Hepatic stellate cell (primary cell): ENCODE measurements around the gene CHD1L.
"Not testable (repeated sequence)": the region's sequence is repeated elsewhere in the genome, so short reads cannot be mapped to it uniquely, and the experiment has no call there.

Source experiments
- DNase-seq: peaks from one replicate; pipeline ENCODE4 v3.0.0; 2011; ENCODE audit warnings: low spot score

Gene CHD1L

GRCh38 chr1:147242449-147243227 is at the start of gene CHD1L:
CHD1L (plus strand) TSS chr1:147242684; CDS start chr1:147242704, 20 bp downstream.
- DNase-seq = peak; percentile 94

- DNase-seq = not testable (repeated sequence)
These were observed 45.2 kb upstream of the CHD1L start for GRCh38 chr1:147197324-147197723.

DNA sequence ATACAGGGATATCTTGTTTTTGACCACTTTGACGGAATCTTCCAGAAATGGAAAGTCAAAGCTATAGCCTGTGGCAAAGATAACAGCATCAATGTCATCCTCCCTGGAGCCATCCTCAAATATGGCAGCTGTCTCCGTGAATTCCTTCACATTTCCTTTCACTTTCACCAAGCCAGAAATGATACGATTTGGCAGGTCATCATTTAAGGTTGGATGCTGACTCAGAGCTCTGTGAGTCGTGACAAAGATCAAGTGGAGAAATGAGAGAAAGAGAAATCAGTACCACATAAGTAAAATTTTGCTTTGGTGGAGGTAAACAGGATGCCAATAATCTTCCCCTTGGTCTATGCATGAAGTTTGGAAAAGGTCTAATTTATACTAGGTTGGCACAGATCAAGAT is 41.2 kb upstream of the CHD1L start:
- no peak for DNase-seq

DNA sequence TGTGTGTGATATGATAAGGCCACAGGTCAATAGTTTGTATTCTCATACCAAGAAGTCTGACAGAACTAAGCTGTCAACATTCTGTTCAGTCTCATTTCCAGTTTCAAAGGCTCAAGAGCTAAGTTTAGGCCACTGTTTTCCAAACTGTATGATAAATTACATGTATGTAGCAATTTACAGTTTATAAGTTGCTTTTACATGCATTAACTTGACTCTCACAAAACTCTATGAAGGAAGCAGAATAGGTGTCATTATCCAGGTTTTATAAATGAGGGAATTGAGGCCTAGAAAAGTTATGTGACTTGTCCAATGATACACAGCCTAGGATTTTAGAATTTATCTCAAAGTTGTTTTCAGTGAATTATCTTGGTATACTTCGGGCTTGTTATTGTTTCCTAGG is 40.7 kb upstream of the CHD1L start:
- no peak for DNase-seq

DNA sequence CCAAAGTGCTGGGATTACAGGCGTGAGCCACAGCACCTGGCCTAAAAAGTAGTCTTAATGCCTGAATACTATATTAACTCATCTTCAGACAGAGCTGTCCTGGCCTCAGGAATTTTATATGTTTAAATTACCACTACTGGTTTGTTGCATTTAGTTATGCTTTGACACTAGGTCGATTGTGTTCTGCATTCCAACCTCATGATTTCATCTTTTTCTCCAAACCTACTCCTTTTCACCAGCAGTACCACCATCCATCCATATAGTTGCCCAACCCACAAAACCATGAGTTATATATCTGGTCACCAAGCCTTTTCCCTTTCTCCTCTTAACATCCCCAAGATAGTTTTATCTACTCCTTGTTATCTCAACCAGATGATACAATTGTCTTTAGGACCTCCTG is 39.9 kb upstream of the CHD1L start:
- no peak for DNase-seq

GRCh38 chr1:147204080-147204479 is 38.4 kb upstream of the CHD1L start:
- DNase-seq = no peak

DNA sequence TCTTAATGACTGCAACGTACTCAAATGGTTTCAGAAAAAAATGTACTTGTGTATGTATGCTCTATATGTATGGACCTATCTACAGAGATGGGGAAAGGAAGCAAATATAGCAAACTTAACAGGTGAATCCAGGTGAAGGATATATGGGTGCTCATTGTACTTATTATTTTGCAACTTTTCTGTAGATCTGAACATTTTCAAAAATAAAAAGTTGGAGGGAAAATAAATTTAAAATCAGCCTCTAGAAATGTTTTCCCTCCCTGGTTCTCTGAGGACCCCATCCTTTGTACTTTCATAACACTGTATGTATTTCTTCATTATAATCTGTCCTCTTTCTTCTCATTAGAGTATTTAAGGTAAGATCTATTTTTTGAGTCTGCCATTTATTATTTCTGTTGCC is 35.3 kb upstream of the CHD1L start:
- no peak for DNase-seq

GRCh38 chr1:147208619-147209018 is 33.9 kb upstream of the CHD1L start:
- no peak for DNase-seq

- DNase-seq = no peak
These were observed 32.4 kb upstream of the CHD1L start for GRCh38 chr1:147209825-147210821.

DNA sequence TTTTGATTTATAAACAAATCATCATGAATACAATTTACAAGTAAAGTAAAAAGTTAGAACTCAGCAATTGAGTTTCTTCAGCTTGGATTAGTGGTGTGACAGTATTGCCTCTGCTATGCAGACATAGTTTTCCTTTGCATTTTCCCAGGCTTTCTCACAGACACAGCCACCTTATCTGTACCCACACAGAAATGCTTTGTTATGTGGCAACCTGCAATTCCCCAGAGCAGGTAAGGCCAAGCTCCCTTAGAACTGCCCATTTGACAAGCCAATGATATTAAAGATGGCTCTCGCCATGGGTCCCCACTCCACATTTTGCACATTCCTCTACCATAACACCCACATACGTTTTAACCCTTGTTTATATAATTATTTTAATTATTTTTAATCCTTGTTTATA is 31.5 kb upstream of the CHD1L start:
- DNase-seq = no peak

DNA sequence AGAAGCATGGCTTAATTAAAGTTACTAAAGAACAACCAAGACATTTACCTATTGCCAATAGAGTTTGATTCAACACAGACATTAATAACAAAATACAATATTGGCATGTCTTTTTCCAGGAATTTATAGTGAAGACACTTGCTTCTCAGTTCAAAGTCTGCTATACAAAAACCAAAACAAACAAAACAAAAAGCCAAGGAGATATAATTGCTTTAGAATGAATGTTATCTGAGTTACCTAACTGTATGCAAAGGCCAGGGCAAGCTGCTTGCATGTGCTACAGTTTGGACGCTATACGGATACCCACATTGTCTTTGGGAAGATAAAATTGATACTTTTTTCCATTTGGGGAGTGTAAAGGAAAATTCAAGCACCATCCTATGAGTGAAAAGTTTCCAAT is 30.9 kb upstream of the CHD1L start:
- DNase-seq = no peak

GRCh38 chr1:147213271-147213670 is 29.2 kb upstream of the CHD1L start:
- DNase-seq = no peak

GRCh38 chr1:147214325-147214724 is 28.2 kb upstream of the CHD1L start:
- DNase-seq = peak; percentile 26

DNA sequence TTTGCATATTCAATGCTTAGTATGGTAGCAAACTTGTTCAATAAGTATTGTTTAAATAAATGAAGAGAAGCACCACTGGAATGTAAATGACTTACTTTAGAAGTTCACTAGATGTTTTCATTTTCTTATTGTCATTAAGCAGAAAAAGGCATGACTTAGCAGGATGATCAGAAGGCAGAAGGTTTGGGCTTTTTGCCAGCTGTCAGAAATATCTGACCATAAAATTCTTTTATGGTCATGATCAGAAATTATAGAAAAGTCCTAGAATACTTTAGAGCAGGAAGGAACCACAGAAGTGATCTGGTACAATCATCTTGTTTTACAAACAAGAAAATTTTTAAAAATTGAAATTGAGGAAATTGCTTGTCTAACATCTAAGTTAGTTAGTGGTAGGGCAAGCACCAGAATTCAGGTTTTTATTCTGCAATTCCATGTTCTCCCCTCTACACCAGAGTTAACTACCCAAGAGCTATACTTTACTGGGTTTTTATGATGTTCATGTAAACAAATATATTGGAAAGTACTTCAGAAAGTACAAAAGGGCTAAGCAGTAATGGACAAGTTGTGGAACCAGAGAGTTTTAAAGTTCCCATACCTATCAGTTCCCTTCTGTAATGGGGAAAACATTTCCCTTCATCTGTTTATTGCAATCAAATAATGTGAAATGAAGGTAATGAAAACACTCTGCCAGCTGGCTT is 27.5 kb upstream of the CHD1L start:
- peak; percentile 16 for DNase-seq

- DNase-seq = no peak
These were observed 27.0 kb upstream of the CHD1L start for GRCh38 chr1:147215540-147215916.

GRCh38 chr1:147216124-147216523 is 26.4 kb upstream of the CHD1L start:
- DNase-seq = no peak

DNA sequence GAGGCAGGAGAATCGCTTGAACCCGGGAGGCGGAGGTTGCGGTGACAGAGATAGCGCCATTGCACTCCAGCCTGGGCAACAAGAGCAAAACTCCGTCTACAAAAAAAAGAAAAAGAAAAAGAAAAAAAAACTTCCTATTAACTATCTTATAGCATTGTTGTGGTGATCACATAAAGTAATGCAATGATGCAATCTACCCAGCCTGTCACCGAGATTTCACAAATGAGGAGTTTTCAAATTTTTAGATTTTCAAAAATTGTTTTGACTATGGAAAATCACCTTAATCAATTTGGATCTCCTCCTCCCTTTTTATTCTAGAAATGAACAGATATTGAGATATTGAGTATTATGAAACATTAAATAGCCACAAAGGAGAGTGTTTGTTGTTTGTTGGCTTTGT is 25.3 kb upstream of the CHD1L start:
- no peak for DNase-seq

GRCh38 chr1:147218606-147219005 is 23.9 kb upstream of the CHD1L start:
- no peak for DNase-seq

DNA sequence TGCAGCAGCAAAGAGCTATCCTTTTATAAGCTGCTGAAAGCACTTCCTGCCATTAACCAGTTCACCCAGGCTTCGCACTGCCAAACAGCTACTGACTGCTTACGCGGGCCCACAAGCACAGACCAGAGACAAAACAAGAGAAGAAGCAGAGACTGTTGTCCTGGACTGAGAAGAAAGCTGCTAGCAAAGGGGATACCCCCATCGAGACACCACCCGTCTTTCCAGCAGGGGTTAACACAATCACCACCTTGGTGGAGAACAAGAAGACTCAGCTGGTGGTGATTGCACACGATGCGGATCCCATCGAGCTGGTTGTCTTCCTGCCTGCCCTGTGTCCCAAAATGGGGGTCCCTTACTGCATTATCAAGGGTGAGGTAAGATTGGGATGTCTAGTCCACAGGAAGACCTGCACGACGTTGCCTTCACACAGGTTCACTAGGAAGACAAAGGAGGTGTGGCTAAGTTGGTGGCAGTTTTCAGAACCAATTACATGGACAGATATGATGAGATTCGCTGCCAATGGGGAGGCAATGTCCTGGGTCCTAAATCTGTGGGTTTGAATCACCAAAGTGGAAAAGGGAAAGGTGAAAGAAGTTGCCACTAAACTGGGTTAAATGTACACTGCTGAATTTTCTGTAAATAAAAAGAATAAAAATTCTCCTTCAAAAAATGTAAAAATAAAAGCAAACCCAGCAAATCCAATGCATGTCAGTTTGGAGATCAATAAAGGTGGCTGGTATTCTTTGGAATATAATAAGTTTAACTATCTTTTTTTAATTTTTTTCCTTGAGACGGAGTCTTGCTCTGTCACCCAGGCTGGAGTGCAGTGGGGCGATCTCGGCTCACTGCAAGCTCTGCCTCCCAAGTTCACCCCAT is 18.5 kb upstream of the CHD1L start:
- DNase-seq = no peak

DNA sequence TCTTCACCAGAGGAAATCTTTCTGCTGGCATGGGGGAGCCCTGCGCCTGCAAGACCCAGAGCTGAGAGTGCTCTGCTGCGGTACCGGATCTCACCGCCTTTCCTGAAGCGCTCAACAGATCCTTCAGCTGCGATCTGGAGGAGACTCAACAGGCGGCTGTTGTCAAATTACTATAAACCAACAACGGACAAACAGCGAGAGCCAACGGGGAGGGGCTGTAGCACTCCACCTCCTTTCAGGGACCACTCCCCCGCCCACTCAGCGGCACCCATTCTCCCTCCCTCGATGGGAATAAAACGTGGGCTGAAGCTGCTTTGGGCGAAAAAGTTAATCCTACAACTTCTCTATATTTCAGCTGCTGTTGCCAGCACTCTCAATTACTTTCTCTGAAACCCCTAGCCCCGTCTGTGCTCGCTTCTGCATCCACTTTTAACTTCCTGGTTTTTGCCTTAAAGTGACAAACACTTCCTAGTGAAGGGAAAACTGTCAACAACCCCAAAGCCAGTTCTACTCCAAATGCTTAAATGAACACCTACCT is 17.2 kb upstream of the CHD1L start, which contains the start of gene FMO5:
TSS of gene FMO5 (minus strand) at position 147 of the 538 bp plus-strand sequence. CDS start 310 bp downstream, outside the sequence.
- peak; percentile 76 for DNase-seq

- not testable (repeated sequence) for DNase-seq
These were observed 11.5 kb upstream of the CHD1L start for GRCh38 chr1:147231032-147231431.
